Hematopoietic multipotent progenitor cell treated with erythropoietin and hydrocortisone succinate and interleukin-3 and kit ligand, for 15 days (in vitro differentiated cells): ENCODE results near the gene ZBTB7B.

Source experiments
- DNase-seq: peaks from one replicate; pipeline ENCODE4 v3.0.0-alpha.2; 2015; ENCODE audit warnings: low spot score

ZBTB7B gene

DNA sequence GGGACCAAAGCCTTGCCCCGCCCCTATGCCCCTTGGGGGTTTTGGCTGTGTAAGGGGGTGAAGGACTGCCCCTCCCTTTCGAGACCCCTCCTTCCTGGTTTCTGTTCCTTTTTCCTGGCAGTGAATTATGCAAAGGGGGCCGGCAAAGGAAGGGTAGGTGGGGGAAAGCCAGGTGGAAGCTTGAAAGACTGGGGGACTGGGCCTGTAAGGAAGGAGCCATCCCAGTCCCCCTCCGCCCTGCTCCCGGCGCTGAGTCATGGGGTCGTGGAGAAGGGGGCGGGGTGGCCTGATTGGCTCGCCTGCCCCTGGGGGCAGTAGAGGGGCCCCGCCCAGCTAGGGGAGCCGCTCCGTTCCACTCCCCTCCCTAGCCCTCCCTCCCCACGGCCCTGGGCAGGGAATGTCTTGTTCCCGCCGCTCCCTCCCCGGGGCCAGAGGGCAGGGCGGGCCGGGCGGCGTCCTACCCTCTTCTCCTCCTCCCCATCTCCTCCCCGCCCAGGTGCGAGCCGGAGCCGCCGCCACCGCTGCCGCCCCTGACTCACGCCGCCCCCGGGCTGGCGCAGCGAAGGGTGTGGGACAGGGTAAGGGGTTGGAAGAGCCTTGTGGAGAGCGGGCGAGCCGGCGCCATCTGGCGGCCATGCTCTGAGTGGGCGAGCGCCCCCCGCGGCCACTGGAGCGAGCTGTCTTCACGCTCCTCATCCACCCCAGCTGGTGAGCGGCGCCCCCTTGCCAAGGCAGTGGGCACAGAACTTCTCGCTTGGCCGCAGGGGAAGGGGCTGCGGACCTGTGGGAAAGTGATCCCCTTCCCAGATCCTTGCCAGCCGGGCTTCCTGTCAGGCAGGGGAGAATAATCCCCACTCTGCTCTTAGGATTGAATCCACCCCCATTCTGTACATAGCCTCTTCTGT, 14.7 kb downstream of the ZBTB7B start:
- DNase-seq, result peak; percentile 83

- DNase-seq, result no peak
These were observed 15.3 kb downstream of the ZBTB7B start for GRCh38 chr1:155017946-155018316.

GRCh38 chr1:155018617-155019348, 16.2 kb downstream of the ZBTB7B start:
- DNase-seq, result no peak

DNA sequence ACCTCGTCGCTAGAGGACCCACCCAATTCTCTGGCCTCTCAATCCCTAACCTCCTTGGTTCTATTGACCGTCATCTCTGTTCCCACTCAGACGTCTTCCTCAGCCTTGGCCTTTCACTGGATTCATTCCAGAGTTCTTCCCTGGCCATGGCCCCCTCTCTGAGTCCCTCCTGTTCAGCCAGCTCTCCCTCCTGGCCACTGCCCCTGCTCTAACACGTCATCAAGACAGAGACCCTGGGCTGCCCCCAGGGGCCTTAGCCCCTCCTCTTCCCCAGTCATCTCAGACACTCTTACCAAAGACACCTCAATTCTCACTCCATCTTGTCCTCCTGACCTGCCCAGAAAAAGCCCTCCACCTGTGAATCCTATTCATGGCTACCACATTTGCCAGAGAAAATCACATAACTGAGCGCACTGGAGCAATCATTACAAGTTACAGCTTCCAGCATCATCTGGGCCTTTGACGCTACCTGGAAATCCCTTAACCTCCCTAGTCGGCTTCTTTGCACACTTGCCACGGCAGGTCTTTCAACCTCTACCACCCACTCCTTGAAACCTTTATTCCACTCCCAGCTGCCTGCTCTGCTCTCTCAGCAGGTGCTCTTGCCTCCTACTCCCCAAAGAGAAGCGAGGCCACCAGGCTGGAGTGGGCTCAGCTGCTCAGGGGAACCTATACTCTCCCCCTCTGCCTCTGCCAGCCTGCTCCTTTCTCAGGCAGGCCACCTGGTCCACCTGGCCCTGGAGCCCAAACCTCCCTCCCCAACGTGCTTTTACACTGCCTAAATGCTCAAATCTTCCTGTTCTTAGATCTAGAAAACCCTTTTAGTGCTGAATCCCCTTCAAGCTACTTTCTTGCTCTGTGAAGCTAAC, 17.0 kb downstream of the ZBTB7B start:
- DNase-seq, result no peak

DNA sequence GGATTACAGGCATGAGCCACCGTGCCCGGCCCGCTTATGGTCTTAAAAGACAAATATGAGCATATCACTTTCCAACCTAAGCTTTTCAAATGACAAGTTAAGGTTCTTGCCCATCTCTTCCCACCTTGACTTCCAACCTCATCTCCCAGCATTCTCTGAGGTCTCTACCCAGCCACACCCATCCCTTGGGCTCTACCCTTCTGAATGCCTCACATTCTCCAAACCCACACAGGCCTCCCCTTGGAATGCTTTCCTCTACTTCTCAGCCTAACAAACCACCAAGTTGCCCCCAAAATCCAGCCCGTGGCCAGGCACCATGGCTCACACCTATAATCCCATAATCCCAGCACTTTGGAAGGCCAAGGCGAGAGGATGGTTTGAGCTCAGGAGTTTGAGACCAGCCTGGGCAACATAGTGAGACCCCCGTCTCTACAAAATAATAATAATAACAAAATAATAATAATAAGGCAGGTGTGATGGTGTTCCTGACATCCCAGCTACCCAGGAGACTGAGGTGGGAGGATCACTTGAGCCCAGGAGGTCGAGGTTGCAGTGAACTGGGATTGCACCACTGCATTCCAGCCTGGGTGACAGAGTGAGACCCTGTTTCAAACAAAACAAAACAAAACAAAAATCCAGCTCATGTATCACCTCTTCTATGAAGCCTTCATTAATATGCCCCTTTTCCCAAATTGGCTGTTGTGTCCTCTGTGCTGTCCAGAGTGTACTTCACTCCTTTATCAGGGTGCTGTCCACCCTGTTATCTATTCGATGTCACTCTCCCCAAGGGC, 19.7 kb downstream of the ZBTB7B start:
- DNase-seq, result no peak

DNA sequence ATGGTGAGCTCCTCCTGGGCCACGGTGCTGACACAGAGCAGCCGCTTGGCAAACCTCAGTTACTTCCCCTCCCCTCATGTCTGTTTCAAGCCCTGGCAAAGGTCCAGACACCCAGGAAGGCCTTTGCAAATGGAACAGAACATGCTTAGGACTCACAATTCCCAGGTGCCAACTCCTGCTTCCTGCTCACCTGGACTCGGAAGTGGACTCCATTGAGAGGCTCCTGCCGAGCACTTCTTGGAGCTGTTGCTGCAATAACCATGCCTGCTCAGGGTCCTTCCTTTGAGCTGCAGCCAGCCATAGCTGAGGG, 20.3 kb downstream of the ZBTB7B start:
- no peak for DNase-seq

- no peak for DNase-seq
These were observed 21.0 kb downstream of the ZBTB7B start for GRCh38 chr1:155023627-155024026.

- no peak for DNase-seq
These were observed 21.7 kb downstream of the ZBTB7B start for GRCh38 chr1:155024315-155024714.

DNA sequence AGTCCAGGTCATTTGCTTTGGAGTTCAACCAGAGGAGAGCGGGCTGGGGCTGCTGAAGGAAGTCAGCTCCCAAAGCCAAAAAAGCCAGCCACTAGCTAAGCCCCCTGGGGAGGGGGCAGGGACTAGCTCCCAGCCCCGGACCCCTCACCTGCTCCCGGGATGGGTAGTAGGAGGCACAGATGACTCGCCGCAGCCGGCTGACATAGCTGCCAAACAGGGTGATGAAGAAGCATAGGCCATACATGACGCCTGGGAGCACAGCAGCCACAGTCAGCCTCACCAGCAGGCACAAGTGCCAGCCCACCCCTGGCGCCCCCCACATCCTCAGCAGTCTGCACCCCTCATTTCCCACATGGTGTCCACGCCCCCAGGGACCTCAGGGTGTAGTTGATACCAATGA, 23.6 kb downstream of the ZBTB7B start:
- no peak for DNase-seq

DNA sequence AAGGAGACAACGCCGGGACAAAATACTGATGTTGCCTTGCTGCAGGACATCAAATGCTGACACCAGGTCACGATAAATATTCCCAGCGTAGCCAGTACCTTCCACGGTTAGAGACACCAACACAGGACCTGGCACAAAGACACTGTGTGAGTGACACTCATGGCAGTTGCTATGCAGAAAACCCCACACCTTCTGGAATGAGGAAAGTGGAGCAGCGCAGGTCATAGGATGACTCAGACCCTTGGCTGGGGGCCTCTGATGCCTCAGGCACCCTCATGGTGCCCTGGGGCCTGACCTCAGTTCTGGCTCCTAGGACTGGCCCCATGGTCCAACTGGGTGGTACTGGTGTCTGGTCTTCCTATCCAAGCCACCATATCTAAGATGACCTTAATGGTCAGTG, 24.0 kb downstream of the ZBTB7B start:
- DNase-seq, result no peak

DNA sequence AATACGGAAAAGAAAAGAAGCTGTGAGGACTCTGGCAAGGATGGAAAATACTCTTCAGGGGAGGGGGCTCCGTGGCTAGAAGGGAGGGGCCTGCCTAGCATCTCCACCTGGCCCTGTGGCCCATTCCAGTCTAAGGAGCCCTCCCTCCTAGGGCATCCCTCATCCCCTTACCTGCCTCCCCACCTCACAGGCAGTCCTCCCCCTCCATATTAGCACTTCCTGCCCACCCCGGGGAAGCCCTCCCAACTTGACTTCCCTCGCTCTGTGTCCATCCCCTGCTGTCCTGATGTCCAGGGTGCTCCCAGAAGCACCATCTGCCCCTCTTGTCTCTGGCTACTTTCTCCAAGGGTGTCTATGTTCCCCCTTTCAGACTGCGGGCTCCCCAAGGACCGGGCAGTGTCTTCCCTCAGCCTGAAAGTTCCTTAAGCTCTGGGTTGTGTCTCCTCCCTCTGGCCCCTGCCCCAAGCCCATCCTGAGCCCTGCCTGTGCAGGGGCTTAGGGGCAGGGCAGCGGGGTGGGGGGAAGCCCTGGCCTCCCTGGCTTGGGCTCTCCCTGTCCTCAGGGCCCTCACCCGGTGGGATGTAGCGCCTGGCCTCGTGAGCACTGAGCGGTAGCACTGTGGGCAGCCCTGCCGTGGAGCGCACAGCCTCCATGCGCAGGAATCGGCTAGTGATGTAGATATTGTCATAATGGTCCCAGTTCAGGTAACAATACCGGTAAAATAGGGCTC, 27.1 kb downstream of the ZBTB7B start:
- no peak for DNase-seq

- DNase-seq, result no peak
These were observed 27.7 kb downstream of the ZBTB7B start for GRCh38 chr1:155030243-155030795.

GRCh38 chr1:155030899-155031298, 28.3 kb downstream of the ZBTB7B start:
- no peak for DNase-seq

- no peak for DNase-seq
These were observed 30.3 kb downstream of the ZBTB7B start for GRCh38 chr1:155032886-155033285.

DNA sequence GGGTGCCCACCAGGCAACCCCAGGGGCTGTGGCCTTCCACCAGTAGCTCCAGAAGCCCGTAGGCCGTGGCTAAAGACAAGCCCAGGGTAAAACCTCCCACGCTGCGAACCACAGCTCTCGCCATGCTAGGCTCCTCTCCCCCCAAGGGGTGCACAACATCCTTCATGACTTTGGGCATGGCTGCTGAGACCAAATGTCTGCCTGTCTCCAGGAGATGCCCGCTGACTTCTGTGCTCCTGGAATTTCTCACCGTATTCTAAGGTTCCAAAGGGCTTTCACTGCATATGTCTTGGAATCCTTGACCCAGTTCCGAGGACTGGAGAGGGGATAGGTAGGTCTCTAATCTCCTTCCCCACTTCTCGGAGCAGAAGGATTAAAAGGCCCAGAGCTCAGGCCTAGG, 30.9 kb downstream of the ZBTB7B start, which contains the start of the genes DCST1 and DCST2:
Gene DCST1, plus strand, starts transcription at position 301 of the 400 bp plus-strand sequence. CDS start 213 bp downstream, outside the sequence.
Gene DCST2, minus strand, starts transcription at position 258 of the 400 bp plus-strand sequence. Its CDS starts 80 bp downstream, at position 178.
- DNase-seq, result no peak

- no peak for DNase-seq
These were observed 32.0 kb downstream of the ZBTB7B start for GRCh38 chr1:155034318-155035208.

GRCh38 chr1:155035936-155036335, 33.3 kb downstream of the ZBTB7B start:
- no peak for DNase-seq

DNA sequence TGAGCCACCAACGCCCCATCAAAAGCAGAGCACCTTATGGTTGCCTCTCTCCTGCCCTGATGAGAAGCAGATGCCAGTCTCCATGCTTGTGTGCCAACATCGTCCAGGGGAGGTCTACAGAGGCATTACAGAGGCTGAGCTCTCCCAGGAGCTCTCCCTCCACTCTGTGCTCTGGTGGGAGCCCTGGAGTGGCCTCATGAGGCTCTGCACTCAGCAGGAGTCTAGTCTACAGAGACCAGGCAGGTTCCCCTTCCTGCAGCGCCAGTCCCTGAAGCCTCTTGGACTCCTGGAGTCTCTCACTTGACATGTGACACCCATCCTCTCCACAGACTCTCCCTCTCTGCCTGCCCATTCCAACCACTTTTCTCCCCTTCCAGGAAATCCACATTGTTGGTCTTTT, 34.4 kb downstream of the ZBTB7B start:
- no peak for DNase-seq

DNA sequence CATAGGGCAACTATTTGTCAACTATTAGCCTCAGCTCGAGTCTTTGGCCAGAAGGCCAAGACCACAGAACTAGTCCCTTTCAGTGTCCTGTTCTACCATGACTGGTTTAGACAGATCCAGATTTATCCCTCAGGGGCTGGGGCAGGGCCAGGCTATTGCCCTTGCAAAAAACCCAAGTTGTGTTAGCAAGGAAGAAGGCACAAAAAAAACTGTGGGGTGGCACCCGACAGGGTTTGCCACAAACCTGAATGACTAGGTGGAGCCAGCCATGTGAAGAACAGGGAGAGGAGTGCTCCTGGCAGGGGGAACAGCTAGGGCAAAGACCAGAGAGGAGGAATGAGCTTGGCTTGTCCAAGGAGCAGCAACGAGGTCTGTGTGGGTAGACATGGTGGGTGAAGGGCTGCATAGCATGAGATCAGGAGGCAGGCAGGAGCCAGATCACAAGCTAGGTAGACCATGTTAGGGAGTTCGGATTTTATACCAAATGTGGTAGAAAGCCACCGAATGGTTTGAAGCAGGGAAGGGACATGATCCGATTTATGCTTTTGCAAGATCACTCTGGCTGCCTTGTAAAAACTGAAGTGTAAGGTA, 35.3 kb downstream of the ZBTB7B start:
- DNase-seq, result no peak
